Endometrial microvascular endothelial cells (primary cell): ENCODE measurements around the gene DNAJB6. TPM values are rescaled to one million over a fixed set of nuclear protein-coding genes. Genes with fewer than 3 reads are reported as not detected.

Source experiments
- in situ Hi-C: cut with HindIII; loops from 2 replicates; pipeline ENCODE4 v1.10.0; 2017; ENCODE audit warnings: low sequenced_read_pairs, low pct_unique_long_range_greater_than_20kb; ENCODE audit errors: inconsistent ontology term
- total RNA-seq: library from RNA; depleted of rRNA; stranded (reverse); fragments of >200 nt; gene quantifications from one replicate; pipeline ENCODE4 v1.2.3, GENCODE V29; 2015; ENCODE audit errors: inconsistent ontology term

DNAJB6 gene
- total RNA-seq, 1 donor from 2014 or later = 132 TPM

DNA sequence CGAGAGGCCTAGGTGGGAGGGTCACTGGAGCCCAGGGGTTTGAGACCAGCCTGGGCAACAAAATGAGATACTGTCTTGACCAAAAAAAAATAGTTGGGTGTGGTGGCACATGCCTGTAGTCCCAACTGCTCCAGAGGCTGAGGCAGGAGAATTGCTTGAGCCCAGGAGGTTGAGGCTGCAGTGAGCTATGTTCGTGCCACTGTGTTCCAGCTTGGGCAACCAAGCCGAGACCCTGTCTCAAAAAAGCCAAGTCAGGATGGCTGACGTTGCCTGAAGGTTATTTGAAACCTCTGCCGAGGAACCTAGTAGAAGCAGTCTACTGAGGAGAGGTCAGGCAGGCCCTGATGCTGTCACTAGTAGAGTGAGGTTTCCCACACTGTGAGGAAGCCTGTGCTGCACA, 22.8 kb downstream of the DNAJB6 start:
- in situ Hi-C loops = no loop called here

DNA sequence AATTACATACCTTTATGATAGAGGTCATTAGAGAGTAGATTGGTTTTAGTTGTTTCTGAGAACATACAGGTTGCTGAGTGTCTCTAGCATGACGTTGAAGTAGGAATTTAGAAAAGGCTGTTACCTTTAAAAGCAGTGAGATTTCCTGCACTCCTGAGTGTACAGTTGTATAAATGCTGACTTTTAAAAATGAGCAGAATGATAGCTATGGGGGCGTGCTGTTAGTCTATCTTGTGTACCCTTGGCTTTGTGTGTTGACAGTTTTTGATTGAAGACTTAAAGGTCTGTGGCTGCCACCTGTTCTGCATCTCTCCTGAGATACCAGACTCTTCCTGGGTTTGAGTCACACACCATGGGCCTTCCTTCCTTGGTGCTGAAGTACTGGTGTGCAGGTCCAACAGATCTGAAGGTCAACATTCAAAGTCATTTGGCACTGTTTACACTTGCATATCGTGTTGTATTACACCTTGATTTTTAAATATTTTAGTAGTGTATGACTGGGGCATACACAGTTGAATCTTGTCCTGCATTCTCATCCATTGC, 23.8 kb downstream of the DNAJB6 start:
- in situ Hi-C loops = no loop called here

DNA sequence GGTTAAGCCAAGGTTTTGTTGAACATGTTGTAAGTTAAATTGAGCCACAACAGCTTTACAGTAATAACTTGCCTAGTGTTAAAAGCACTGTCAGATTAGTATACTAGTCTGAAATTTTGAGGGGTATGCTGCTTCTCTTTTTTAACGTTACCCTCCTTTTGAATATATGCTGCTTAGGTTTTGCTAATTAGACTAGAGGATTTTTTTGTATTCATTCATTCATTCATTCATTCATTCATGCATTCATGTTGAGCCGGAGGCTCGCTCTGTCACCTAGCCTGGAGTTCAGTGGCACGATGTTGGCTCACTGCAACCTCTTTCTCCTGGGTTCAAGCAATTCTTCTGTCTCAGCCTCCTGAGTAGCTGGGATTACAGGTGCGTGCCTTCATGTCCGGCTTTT, 24.7 kb downstream of the DNAJB6 start:
- in situ Hi-C loops = no loop called here

DNA sequence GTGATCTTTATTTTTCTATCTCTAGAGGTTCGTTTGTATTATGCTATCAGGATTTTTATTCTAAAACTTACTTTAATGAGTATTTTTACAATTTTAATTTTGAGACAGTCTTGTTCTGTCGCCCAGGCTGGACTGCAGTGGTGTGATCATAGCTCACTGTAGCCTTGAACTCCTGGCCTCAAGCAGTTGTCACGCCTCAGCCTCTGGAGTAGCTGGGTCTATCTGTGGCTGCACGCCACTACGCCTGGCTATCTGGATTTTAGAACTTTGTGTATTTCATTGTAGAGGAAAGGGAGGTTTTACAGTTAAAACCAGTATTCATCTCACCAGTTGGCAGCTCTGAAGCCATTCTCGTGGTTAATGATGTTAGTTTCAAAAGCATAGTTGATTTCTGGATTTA, 25.9 kb downstream of the DNAJB6 start:
- in situ Hi-C loops = no loop called here

DNA sequence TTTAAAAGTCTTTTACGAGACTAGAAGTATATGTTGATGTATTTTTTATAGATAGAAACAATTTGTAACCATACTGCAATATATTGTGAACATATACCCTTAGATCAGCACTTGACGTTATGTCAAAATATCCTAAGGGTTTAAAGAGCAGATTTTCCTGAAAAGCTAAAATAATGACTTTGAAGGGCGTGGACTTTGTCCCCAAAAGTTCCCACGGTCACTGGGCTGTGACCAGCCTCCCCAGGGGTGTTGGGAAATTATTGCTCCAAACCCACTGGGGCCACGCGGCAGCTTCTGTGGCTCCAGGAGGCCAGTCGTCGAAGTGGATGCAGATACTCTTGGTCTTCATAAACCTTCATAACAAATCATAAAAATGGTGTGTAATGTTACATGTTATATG, 29.9 kb downstream of the DNAJB6 start:
- in situ Hi-C loops = no loop called here

DNA sequence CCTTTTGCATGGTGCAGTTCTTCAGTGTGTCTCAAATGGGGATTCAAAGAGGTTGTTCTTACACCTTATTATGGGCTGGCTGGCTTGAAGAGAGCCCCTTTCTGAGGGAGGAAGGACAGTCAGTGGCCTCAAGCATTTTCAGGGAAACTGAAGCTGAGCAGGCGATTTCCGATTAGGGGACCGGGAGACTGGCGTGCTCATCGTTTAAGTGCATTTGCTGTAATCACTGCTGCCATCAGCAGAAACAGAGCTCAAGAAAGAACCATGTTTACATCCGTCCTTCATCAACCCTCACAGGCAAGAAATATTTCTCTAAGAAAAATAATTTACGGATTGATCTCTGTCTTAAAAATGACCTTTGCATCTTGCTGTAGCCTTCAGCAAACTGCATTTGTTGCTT, 32.2 kb downstream of the DNAJB6 start:
- in situ Hi-C loops = no loop called here

DNA sequence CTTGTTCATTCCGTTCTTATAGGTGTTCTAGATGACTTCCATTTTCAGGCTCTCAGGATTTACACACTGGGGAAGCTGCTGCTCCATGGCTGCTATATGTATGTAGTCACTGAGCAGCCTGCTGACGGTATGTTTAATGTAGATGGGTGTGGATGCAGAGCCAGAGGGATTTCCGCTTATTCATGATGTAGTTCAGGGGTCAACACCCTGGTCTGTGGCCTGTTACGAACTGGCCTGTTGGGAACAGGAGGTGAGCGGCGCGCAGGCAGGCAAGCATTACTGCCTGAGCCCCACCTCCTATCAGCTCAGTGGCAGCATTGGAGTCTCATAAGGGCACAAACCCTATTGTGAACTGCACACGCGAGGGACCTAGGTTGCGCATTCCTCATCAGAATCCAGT, 33.9 kb downstream of the DNAJB6 start:
- in situ Hi-C loops = no loop called here

DNA sequence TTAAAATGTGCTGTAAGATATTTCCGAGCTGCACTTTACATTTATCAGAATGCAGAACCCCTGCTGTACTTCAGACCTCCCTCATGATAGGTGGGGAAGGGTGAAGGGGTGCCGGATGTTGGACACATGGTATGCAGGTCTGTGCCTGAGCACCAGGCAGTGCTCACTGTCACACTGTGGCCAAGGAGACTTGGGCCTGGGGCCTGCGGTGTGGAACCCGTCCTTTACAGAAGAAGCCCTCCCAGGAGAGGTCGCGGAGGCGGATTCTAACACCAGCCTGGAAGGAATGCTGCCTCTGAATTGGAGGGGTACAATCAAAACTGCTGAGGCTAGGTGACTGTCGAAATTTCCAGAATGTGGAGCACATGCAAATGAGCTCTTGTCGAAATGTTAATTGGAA, 34.5 kb downstream of the DNAJB6 start:
- in situ Hi-C loops = no loop called here

DNA sequence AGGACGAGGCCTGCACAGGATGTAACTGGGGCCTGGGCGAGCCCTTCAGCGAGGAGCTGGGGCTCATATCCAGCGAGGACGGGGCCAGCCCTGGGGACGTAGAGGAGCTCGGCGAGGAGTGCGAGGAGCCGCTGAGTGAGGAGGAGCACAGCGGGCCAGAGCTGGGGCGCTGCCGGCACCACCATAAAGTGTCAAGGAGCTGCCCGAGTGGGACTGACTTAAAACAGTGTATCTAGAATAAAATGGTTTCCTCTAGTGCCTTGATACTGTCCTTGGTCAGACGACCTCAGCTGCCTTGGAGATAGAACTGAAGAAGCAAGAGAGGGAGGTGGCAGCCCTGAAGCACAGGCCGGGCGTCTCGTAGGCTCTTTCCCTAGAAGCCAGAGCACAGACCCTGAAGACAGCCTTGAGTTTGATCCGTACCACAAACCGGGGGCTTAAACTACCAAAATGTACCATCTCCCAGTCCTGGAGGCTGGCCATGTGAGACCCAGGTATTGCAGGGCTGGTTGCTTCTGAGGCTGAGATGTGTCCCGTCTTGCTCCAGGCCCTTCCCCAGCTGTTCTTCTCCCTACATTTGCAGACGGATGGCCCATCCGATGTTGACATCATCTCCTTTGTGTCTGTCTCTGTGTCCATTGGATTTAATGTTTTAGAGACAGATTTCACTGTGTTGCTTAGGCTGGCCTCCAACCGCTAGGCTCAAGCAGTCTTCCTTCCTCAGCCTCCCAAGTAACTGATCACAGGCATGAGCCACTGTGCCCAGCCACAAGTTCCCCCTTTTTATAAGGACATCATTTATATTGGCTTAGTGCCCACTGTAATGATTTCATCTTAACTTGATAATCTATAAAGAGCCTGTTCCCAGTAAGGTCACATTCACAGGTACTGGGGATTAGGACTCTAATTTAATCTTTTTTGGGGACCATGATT, 35.8 kb downstream of the DNAJB6 start:
- in situ Hi-C loops = no loop called here

DNA sequence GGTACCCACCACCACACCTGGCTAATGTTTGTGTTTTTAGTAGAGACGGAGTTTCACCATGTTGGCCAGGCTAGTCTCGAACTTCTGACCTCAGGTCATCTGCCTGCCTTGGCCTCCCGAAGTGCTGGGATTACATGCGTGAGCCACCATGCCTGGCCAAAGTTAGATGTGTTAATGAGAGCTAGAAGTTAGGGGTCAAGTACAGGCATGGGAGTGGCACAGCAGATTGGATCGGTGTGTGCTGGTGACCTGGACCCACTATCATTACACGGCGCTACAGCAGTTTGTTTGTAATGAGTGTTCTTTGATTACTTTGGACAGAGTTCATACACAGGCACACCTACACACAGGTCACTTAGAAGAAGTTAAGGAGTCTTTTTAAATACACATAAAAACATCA, 36.7 kb downstream of the DNAJB6 start:
- in situ Hi-C loops = no loop called here

DNA sequence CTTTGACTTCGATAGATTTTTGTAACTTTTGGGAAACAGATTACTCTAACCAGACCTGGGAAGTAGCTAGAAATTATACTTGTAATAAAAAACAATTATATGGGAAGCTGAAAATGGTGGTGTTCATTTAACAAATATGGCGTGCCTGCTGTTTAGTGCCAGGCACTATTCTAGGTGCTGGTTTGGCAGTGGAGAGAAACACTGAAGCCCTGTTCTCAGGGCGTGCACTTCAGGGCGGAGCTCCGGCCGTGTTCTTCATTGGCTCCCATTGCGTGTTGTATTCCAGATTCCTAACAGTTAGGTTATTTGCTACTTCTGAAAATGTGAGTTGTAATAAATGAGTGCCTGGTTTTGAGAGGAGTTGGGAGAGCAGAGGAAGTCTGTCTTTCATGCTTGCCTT, 38.6 kb downstream of the DNAJB6 start:
- in situ Hi-C loops = no loop called here

DNA sequence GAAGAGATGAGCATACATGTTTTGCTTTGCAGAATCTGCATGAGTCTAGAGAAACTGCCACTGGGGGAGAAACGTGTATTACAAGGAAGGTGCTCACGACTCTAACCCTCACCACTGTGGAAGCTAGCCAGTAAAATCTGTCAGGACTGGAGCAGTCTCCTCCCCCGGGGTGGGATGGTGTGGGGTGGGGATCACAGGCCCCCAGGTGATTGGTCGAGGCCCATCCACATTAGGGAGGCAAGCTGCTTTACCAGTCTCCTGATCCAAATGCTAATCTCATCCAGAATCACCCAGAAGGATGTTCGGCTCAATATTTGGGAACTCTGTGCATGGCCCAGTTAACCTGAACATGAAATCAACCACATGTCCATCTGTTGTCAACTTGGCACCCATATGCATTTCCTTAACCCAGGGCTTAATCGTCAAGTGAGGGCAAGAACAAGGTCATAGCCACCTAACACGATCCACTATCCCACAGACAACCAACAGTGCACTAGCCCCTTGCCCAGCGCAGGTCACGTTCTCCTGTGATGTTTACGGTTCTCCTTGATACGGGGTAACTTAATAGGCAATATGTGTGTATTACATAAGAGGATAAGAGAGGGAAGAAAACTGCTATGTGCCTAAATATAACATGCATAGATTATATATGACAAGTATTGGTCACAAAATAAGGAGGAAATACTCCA, 40.8 kb downstream of the DNAJB6 start:
- in situ Hi-C loops = no loop called here

DNA sequence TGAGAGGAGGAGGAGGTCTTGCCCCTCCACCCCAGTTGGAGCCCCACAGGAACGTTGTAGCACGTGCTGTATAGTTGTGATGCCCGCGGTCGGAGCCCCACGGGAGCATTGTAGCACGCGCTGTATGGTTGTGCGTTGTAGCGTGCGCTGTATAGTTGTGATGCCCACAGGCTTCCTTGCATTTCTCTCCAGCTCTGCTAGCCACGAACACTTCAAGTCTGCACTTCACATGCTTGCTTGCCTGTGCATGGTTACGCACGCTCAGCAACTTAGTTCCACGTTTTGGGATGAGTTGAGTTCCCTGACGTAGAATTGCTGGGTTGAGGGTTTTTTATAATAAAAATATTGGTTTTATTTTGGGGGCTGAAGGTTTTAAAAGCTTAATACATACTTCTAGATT, 41.6 kb downstream of the DNAJB6 start:
- in situ Hi-C loops = no loop called here

DNA sequence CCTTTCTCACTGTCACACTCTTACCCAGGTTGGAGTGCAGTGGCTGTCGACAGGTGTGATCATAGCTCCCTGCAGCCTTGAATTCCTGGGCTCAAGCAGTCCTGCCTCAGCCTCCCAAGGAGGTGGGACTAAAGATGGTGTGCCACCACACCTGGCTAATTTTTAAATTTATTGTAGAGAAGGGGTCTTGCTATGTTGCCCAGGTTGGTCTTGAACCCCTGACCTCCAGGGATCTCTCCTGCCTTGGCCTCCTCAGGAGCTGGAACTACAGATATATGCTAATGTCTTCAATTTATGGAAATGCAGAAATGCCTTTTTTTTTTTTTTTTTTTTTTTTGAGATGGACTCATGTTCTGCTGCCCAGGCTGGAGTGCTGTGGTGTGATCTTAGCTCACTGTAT, 42.7 kb downstream of the DNAJB6 start:
- in situ Hi-C loops = no loop called here

DNA sequence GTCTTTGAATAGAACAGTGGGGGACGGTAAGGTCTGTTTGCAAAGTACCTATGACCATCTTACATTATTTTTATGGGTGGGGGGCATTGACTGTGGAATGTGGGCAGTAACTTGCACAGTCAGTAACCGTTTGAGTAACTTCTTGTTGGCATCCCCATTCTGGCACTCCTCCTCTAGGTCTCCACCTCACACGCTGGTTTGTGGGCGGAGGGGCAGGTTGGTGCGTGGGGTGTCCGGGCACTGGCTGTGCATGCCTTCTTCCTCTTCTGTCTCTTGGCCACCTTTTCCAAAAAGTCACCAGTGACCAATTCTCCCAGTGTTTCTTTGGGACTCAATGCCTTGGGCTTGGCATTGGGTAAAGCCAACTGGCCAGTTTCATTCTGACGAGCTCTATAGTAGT, 43.6 kb downstream of the DNAJB6 start:
- in situ Hi-C loops = no loop called here

DNA sequence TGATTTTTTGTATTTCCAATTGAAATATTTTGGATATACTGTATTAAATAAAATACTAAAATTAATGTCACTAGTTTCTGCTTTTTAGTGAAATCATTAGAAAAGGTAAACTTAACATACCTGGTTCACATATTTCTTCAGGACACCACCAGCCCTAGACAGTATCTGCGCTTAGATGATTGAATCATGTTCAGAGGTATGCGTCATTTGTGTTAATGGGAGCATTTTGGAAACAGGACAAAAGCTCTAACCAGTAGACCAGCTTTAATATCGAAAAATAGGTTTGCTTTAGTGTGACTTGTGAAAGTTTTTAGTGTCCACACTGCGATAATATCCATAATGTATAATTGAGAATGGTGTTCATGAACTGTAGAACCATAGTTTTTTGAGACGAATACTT, 47.1 kb downstream of the DNAJB6 start:
- in situ Hi-C loops = no loop called here

DNA sequence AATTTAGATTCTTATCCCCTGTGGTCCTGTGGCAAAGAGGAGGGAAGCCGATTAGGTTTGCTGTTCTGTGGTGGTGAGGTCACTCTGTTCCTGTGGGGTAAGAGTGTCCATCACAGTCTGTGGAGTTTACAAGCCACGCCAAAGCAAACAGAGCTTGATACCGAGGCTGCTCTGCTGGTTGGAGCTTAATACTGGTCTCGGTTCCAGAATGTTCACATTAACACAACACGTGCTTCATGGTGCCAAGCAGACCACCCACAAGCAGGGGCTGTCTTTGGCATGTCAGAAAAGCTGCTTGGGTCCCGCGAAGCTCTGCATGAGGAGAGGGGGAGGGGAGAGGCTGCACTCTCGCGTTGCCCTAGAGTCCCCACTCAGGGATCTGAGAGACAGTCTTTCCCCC, 47.5 kb downstream of the DNAJB6 start:
- in situ Hi-C loops = no loop called here

DNA sequence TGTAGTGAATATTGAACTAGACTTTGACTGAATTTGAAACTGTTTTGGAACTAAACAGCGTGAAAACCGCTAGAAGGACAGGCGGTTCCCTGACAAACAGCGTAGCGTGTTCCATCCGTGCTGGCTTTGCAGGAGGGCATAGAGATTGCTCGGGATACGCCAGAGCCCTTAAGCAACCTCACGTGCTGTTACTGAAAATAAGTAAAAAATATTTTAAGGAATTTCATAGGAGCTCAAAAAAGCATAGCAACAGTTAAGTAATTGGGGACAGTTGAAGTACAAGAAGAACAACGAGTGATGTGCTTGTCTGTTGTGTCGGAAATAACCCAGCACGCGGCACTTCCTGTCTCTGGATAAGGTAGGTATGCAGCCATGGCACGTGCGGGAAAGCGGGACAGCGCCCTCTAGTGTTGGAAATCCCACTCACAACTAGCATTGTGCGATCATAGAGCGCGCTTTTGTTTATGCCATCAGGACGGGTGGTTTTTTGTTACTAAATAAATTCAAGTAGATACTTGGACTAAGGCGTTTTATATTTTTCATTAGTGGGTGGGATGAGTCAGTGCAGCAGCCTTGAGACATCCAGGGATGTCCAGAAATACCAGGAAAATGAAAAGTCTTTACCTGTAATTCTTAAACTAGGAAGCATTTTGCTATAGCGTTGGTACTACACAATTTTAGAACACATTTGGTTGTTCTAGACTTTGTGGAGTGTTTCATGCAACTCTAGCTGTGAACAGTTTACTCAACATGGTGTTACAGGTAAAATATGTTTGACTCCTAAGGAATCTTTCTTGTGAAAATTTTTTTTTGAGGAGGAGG, 50.4 kb downstream of the DNAJB6 start:
- in situ Hi-C loops = no loop called here

DNA sequence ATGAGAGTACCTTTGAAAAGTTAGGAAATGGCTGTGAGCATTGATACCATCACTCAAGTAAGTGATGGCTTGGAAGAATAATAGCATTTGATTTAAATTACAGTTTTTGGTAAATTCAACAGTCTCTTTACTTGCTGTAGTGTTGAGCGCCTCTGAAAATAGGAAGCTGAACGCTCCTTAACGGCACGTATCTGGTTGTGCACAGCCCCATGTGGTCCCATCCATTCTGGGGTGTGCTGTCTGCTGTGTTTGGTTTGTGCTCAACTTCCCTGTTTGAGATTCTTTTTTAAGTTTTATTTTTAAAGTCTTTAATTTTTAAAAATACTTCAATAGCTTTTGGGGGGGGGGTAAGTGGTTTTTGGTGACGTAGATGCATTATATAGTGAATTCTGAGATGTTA, 51.5 kb downstream of the DNAJB6 start:
- in situ Hi-C loops = no loop called here
